Ascending aorta (tissue), 2 donors: ENCODE results near the gene WHRN. TPM values are rescaled to one million over a fixed set of nuclear protein-coding genes. Genes with fewer than 3 reads are reported as not detected.

Experiments
- DNase-seq, 2 donors: peaks; one replicate each; pipeline ENCODE4 v3.0.0-alpha.2; 2019; ENCODE audit warnings: low spot score in 2 of 2
- H3K27ac ChIP-seq, 2 donors: fragments of 200-600 bp; sonication (generic); one replicate each; pipeline ENCODE4 v1.5.1; 2016 to 2017; ENCODE audit warnings: mild to moderate bottlenecking in 1 of 2
- H3K27me3 ChIP-seq: fragments of 200-600 bp; sonication (generic); one replicate; pipeline ENCODE4 v1.5.1; 2017
- H3K36me3 ChIP-seq, 2 donors: fragments of 200-600 bp; sonication (generic); one replicate each; pipeline ENCODE4 v1.5.1; 2016
- H3K4me1 ChIP-seq, 2 donors: fragments of 200-600 bp; sonication (generic); one replicate each; pipeline ENCODE4 v1.5.1; 2016 to 2017; ENCODE audit warnings: mild to moderate bottlenecking in 1 of 2
- H3K4me3 ChIP-seq, 2 donors: fragments of 200-600 bp; sonication (generic); one replicate each; pipeline ENCODE4 v1.5.1; 2016 to 2017; ENCODE audit warnings: mild to moderate bottlenecking in 1 of 2
- H3K9me3 ChIP-seq, 2 donors: fragments of 200-600 bp; sonication (generic); one replicate each; pipeline ENCODE4 v1.5.1; 2016
- CTCF ChIP-seq, 3 experiments: fragments of 200-600 bp in 2 of 3; fragments of 450-650 bp in 1 of 3; sonication (generic) in 2 of 3; IDR thresholded peaks; one replicate each; pipeline ENCODE4 v1.5.1; 2016 to 2019; ENCODE audit warnings: antibody characterized with exemption in 3 of 3, mild to moderate bottlenecking in 1 of 3, moderate library complexity in 1 of 3
- intact Hi-C: fragments of 100-400 bp; cut with DNase I; formaldehyde crosslinking; loops from one replicate; pipeline ENCODE4 v1.15.1; 2023
- total RNA-seq: library from RNA; depleted of rRNA; stranded (reverse); fragments of >200 nt; gene quantifications from one replicate; pipeline ENCODE4 v1.1.0, GENCODE V29; 2016

The WHRN gene
- total RNA-seq, 1 donor from 2014 or later: 3.9 TPM

DNA sequence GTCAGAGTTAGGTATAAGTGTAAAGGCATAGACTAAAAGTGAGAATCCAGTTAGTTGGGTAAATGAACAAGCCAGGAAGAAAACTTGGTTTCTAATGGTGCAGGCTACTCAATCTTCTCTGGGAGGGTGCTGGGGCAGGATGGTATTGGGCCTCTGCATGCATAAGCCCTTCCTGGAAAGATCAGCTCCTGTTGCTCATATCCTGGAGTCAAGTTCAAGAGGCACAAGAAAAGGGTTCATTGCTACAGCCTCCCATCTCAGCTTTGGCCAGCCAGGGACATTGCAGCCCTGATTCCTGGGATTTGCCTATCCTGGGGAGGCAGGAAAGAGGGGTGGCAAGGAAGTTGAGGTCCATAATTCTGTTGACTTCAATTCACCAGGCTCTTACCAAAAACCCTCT, 41.6 kb upstream of the WHRN start:
- H3K9me3 ChIP-seq: no peaks in the 10 kb centered on the region
- no peak overlapping the region for H3K4me3 ChIP-seq
- no peak for DNase-seq
- no peak for TF ChIP-seq CTCF (IDR thresholded peaks at IDR 0.05)
- H3K27ac ChIP-seq: no peak overlapping the region
- intact Hi-C loops: no loop called here
- no peaks in the 10 kb centered on the region for H3K36me3 ChIP-seq
- H3K4me1 ChIP-seq: no peaks in the 10 kb centered on the region
- no peaks in the 10 kb centered on the region for H3K27me3 ChIP-seq

DNA sequence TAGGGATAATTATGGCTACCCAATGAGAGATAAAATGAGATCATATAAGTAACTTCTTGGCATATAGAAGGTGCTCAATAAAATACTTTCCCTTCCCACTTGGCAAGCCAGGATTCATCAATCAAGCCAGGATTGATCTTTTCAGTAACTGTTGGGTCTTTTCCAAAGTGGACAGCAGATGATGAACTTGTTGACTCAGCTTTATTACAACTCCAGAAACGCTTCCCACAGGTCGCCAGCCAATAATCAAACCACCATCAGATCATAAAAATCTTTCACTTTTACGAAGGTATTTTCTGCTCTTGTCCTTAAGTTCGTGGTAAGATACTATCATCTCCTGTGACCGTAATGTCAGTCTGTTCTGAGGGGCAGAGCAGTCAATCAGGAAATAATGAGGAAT, 39.8 kb upstream of the WHRN start:
- H3K36me3 ChIP-seq: no peaks in the 10 kb centered on the region
- H3K27ac ChIP-seq: no peak overlapping the region
- H3K9me3 ChIP-seq: no peaks in the 10 kb centered on the region
- intact Hi-C loops: no loop called here
- no peaks in the 10 kb centered on the region for H3K4me1 ChIP-seq
- DNase-seq: no peak
- H3K27me3 ChIP-seq: no peaks in the 10 kb centered on the region
- no peak for TF ChIP-seq CTCF (IDR thresholded peaks at IDR 0.05)
- no peak overlapping the region for H3K4me3 ChIP-seq

DNA sequence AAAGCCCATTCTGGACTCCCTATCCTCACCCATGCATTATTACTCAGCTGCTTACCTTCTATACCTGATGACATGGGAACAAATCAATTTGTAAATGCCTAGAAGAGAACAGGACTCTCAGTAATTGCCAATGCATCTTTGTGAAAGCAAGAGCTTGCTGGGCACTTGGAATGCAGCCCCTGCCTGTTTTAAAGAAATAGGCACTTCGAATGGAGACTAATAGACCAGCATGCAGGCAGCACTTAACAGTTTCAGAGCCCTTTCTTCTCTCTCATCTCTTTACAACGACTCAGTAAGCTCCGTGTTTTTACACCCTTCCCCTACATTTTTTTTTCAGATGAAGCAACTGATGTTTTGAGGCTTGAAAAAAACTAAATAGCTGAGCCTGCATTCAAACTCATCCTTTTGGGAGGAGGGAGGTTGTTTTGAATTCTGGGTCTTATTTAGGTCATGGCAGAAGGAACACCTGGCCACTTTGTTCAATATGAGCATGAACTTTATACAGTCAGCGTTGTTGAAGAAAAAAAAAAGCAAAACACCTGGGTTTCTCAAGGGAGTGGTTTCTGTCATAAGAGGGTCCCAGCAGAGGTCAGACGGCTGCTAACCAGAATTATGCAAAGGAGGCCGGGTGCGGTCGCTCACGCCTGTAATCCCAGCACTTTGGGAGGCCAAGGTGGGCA, 34.6 kb upstream of the WHRN start:
- H3K9me3 ChIP-seq: no peaks in the 10 kb centered on the region
- no peak for TF ChIP-seq CTCF (IDR thresholded peaks at IDR 0.05)
- H3K36me3 ChIP-seq: no peaks in the 10 kb centered on the region
- no peak for DNase-seq
- intact Hi-C loops: no loop called here
- H3K4me1 ChIP-seq: no peaks in the 10 kb centered on the region
- no peak overlapping the region for H3K4me3 ChIP-seq
- H3K27me3 ChIP-seq: no peaks in the 10 kb centered on the region
- no peak overlapping the region for H3K27ac ChIP-seq

- Histone ChIP-seq H3K4me3 (no peak overlapping the region), H3K36me3 (no peaks in the 10 kb centered on the region), H3K27me3 (no peaks in the 10 kb centered on the region), H3K27ac (no peak overlapping the region), H3K9me3 (no peaks in the 10 kb centered on the region), H3K4me1 (no peaks in the 10 kb centered on the region)
- TF ChIP-seq CTCF (IDR thresholded peaks at IDR 0.05): no peak
- intact Hi-C loops: no loop called here
- DNase-seq: no peak
Measured at GRCh38 chr9:114538241-114538640, 33.0 kb upstream of the WHRN start.

GRCh38 chr9:114532561-114533237, 27.4 kb upstream of the WHRN start:
- TF ChIP-seq CTCF (IDR thresholded peaks at IDR 0.05): no peak
- H3K27ac ChIP-seq: no peak overlapping the region
- DNase-seq: no peak
- no peaks in the 10 kb centered on the region for H3K36me3 ChIP-seq
- no peaks in the 10 kb centered on the region for H3K9me3 ChIP-seq
- no peaks in the 10 kb centered on the region for H3K4me1 ChIP-seq
- no peaks in the 10 kb centered on the region for H3K27me3 ChIP-seq
- peak overlapping the region in 1 of 2 donors; percentile 21 for H3K4me3 ChIP-seq
- intact Hi-C loops: no loop called here
